GM12873 (cell line): Measurements from ENCODE around the gene TMED7.

Source experiments
- CTCF ChIP-seq: IDR thresholded peaks from 2 replicates; pipeline ENCODE4 v1.5.1; 2012; ENCODE audit warnings: low read depth, mild to moderate bottlenecking, moderate library complexity, low read length, control low read depth; ENCODE audit not compliant: insufficient read depth; ENCODE audit errors: missing control alignments

The TMED7 gene

GRCh38 chr5:115626445-115626823, 598 bp upstream of the TMED7 start:
- TF ChIP-seq CTCF, result no peak

DNA sequence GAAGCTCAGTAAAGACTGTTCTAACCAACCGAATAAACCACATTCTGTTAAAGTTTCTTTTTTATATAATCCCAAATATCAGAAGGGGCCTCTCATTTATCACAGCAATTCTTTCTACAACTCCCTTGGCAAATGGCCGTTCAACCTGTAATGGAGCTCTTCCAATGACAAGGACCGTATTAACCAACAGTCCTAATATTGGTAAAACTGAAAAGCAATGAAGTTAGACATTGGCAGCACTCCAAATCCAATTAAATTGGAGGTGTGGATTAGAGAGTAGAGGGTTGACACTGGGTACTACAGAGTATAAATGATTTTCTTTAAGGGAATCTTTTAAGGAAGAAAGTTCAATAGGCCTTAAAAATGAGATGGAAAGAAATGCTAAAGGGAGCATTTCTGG, 842 bp downstream of the TMED7 start:
- no peak for TF ChIP-seq CTCF

GRCh38 chr5:115623658-115624057, 2.2 kb downstream of the TMED7 start:
- no peak for TF ChIP-seq CTCF

- no peak for TF ChIP-seq CTCF
Measured at GRCh38 chr5:115621365-115621900, 4.4 kb downstream of the TMED7 start.

GRCh38 chr5:115616892-115617291, 8.9 kb downstream of the TMED7 start:
- TF ChIP-seq CTCF, result no peak

DNA sequence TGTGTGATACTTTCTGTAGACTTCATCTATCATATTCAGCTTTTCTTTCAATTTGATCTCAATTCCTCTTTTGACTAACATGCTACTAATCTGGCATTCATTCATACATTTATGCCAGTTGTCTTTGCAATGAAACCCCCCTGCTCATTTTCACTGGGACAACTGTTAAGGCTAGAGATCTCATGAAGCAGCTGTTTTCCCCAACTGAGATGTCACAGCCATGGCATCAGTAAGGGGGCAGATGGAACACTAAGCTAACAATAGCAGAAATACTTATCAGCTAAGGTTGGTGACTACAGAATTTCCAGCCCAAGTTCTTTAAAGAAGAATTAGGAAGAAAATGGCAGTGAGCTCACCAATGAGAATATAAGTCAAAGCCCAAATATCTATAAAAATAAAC, 9.4 kb downstream of the TMED7 start:
- TF ChIP-seq CTCF, result no peak

DNA sequence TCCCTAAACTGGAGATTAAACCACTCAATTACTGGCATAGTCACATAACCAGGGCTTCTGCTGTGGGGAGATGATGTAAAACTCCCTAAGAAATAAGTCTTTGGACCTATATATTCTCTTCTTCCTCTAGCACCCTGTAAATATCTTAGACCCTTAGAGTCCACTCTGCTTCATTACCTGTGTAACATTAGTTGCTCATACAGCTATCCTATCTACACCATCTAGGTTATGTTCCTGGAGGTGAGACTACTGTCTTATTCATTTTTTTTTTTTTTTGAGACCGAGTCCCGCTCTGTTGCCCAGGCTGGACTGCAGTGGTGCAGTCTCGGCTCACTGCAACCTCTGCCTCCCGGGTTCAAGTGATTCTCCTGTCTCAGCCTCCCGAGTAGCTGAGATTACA, 14.0 kb downstream of the TMED7 start:
- TF ChIP-seq CTCF, result no peak
